D341Med (cell line): ENCODE measurements around the gene HOXD10.

ENCODE experiments used
- DNase-seq: peaks from one replicate; pipeline ENCODE4 v3.0.0; 2012; ENCODE audit warnings: low spot score

The HOXD10 gene

DNA sequence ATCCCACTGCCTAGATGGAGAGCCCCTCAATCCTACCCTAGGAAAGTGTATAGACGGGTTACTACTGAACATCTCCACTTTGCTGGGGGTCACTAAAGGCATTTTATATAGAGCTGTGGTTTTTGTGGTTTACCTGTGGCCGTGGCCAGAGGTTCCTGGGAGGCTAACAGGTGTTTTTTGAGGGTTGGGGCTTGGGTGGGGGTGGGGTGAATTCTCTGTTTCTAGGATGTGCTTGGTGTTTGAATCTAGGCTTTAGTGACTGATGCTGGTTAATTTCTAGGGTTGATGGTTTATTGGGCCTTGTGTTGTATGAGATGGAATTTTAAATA, 20.6 kb downstream of the HOXD10 start:
- DNase-seq, result no peak

DNA sequence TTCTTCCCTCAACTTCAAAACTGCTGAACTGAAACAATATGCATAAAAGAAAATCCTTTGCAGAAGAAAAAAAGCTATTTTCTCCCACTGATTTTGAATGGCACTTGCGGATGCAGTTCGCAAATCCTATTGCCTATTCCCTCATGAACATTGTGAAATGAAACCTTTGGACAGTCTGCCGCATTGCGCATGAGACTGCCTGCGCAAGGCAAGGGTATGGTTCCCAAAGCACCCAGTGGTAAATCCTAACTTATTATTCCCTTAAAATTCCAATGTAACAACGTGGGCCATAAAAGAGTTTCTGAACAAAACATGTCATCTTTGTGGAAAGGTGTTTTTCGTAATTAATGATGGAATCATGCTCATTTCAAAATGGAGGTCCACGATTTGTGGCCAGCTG, 21.3 kb downstream of the HOXD10 start:
- no peak for DNase-seq

DNA sequence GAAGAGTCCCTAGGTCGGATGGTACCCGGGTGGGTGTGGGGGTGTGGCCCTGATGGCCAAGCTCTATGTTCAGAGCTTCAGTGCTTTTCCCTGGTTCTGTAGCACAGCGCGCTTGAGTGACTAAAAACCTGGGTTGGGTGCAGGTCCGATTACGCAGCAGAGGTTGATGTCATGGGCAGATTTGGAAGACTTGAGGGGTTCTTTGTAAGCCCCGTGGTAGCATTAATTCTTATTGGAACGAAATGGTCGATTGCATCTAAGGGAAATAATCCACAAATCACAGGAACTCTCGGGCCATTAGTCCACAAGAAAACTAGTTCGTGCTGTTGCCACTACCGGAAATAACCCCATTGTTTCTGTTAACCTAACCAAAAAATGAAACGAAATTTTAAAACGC, 21.9 kb downstream of the HOXD10 start:
- no peak for DNase-seq

DNA sequence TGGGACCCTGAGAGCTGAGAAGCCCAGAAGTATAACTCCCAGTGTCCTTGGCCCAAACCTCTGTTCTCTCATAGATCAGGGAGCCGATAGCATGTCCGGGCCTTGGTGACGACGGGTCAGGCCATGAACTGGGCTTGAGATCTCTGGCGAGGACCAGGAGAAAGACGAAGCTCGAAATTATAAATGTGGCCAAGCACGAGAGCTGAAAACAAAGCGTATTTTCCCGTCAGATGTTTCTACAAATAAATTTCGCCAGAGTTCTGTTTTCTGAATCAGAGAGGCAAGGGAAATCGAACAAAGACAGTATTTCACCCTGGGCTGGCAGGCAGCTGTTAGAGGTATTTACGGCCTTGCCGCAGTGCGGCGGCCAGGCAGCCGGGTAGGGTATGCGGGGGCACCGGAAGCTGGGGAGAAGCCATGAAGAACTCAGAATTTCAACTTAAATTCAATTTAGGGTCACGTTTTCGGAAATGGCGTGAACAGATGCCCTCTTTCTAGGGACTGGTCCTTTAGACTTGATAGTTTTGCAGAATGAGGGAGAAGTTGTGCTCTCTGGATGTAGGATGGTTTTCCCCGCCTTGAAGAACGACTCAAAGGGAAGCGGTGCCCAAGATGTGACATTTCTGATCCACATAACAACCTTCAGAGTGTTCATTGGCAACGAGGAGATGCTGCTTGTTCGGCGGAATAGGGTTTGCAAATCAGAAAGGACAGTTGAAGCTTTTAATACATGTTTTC, 22.5 kb downstream of the HOXD10 start:
- no peak for DNase-seq

DNA sequence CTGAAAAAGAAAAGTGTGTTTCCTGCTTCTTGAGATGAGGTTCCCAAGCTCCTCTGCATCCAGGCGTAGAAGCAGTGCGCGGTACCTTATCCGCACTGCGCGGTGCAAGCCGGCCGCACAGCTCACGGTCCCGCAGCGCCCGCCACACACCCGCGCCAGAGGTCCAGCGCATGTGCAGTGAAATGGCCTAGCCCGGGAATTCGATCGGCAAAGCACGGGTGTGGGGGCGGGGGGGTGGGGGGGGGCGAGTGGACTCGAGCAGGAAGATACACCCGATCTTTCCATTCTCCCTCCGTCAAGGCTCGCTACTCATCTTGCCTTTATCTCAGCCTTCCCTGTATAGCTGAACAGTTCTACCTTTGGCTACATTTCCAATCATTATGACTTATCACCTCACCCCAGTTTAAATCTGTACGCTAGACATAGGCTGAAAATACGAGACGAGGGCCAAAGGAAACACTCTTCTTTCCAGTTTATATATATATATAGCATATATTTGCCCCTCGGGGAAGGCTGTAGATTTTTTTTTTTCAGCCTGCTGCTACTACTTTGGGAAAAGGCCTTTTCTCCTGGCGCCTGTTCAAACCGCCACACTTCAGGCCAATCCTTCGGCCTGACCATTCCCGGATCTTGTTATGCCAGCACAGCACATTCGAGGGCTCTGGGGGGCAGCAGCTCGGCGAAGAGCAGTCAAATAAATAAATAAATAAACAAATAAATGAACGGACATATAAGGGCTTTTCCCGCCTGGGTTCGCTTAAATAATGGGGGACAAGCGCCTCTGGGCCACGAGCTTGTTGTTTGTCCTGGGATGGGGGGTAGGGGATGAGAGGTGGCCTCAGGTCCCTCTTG, 23.3 kb downstream of the HOXD10 start:
- no peak for DNase-seq

DNA sequence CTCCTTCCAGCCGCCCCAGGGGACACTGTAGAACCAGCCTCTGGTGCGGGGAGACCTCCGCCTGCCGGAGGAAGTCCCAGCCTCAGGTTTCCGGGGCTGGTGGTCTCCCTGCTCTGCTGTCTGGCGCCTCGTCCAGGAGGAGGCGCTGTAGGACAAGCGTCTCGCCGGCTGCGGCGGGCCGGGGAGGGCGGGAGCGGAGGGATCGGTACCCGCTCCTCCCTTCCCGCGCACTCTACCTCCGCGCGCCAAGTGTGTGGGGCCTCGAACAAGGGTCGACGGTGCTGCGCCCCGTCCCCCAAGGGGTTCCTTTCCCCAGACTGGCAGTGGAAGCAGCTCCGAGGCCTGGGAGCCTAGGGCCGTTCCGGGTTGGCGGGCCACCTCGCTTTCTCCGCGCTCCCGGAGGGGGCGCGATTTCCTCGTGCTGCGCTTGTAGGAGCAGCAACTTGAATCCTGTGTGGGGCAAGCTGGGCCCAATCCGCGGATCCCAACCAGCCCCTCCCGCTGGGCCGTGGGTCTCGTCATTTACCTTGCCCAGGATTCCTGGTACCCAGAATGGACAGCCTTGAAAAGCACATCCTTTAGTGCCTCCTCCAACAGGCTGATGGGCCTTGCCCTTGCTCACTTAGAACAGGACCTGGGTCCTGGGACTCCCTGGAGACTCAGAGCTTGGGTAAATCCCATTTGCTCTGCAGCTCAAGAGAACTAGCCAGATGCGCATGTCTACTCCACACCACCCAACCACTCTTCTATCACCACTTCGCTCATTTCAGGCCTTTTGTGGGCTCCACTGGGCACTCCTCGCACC, 24.1 kb downstream of the HOXD10 start:
- peak; percentile 93 for DNase-seq

DNA sequence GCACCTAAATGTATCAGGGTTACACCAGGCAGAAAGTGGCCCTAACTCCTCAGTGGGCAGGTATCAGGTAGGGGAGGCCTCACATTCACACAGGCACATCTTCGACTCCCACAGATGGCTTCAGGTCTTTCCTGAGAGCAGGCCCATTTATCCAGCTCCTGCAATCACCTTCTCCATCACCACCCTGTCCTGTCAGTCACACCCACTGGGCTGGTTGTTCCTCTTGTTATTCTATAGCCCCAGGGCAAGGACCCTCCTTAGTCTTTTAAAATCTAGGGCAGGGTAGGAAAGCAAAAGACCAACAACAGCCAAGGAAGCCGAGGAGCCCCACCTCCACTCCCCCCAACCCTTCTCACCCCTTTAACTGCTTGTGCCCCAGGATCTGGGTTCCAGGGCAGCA, 25.7 kb downstream of the HOXD10 start:
- no peak for DNase-seq

DNA sequence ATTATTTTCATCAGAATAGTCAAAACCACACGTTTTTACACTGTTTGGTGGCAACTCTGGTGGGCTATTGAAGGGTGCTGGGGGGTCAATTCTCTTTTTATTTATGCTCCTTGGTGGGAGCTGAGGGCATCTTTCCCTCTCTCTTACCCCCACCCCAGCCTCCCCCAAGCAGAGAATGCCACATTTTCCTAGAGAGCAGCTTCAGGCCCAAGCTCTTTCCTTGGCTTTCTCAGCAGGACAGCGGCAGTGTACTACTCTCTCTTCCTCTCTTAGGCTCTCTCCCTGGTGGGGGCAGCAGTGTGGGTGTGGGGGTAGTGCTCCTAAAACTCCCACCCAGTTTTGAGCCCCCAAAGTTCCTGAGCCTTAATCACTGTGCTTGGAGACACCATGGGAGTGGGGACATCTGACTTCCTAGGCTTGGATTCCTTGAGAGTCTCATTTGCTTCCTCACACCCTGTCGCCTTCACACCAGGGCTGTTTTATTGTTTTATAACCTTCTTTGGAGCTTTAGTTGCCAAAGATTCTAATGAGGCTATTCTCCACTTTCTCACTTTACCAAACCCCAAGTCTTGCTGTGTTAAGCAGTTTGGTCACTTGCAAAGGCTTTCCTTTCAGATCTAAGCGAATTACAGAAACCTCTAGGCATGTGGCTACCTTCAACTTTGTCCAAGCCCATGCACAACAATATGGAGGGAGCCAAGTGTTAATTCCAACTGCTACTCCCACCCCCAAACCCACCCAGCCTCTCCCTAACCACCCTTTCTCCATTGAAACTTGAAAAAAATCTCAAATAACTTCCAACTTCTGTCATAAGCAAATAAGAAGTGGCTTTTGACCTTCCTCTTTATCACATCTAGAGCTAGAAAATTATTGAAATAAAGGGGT, 28.7 kb downstream of the HOXD10 start:
- no peak for DNase-seq

DNA sequence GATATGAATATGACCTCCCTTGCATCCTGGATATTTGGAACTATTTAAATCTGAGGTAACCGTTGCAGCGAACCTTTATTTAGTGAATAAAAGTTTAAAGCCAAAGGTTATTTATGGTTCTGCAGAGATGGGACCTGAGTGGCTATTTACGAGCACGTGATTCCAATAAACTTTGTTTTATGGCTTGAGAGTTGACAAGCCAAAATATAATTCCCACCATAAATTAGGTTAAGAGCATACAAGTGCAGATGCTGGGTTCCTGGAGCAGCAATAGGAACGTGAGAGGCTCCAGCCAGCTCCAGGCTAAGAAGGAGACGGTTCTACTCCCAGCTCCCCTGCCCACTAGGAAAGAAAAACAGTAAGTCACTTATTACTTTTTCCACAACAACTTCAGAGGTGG, 29.5 kb downstream of the HOXD10 start:
- no peak for DNase-seq

DNA sequence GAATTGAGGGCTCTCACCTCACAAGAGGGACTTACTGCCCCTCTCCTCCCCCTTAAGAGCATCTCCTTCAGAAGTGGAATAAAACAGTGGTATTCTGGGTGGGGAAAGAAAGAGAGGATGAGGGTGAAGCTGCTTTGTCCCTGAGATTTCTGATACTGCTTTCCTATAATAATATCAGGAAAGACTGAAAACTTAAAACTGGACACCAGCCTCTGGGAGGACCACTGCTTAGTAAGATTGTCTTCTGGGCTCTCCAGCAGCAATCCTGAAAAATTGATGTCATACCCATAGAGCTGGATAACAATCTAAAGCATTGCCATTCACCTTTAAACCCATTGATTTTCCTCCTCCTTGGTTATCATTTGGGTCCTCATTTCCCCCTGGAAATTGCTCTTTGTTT, 30.1 kb downstream of the HOXD10 start:
- no peak for DNase-seq

DNA sequence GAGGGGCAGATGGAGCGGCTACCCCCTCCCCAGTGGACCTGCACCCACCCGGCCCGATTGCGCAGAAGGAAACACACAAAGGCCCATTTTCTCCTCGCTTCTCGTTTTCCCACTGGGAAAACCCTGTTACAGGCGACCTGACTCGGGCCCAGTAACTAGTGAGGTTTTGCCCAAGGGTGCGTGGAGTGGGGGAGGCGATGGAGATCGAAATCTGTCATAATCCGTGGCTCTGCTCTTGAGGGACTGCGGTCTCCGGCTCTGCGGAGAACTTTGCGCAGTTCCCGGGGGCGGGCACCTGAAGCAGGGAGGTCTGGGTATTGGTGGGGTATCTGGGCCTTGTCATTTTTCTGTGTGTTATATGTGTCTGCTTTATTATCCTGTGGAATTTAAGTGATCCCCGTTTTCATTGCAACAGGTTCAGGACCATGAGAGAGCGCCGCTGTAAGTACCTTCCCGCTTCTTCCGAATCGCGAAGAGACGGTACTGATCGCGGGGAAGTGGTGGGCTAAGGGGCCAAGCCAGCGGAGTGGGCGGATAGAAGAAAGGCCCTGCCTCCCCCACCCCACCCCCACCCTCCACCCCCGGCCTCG, 30.7 kb downstream of the HOXD10 start:
- no peak for DNase-seq

DNA sequence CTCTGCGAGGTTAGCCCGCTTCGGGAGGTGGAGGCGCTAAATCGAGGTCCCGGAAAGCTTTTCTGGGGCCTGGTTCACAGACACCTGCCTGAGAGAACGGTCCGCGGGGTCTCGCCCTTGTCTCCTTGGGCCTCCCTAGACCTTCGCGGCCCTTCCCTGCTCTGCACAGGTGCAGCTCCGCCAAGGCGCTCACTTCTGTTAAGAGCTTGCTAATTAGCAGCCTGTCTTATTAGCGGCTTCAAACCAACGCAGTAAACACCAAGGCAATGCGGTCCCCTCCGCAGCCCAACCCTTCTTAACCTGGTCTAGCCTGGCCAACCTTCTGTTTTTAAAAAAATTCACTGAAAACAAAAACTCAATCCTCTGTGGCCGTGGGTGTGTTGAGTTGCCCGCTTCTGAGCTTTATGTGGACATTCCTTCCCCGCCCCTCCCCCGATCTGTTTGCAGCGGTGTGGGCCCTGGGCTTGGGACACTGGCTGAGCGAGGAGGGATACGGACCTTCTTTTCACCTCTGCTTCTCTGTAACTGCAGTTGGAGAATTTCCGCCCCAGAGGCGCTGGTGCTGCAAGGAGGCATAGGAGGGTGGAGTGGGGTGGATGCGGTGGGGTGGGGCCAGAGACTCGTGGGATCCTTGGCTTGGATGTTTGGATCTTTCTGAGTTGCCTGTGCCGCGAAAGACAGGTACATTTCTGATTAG, 31.4 kb downstream of the HOXD10 start:
- DNase-seq, result no peak

DNA sequence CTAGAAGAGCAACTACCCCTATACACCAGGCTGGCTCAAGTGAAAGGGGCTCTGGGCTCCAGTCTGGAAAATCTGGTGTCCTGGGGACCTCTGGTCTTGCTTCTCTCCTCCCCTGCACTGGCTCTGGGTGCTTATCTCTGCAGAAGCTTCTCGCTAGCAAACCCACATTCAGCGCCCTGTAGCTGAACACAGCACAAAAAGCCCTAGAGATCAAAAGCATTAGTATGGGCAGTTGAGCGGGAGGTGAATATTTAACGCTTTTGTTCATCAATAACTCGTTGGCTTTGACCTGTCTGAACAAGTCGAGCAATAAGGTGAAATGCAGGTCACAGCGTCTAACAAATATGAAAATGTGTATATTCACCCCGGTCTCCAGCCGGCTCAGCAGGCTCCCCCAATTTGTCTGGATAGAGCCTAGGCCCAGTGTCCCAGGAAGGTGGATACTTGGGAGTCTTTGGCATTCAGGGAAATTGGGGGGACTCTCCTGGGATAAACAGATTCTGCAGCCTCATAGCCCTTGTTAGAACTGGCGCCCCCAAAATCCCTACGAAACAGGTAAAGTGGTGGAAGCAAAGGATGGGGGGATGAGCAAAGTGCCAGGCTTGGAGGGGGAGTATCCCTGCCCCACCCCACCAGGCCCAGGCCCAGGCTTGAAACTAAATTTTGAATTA, 32.3 kb downstream of the HOXD10 start:
- no peak for DNase-seq

DNA sequence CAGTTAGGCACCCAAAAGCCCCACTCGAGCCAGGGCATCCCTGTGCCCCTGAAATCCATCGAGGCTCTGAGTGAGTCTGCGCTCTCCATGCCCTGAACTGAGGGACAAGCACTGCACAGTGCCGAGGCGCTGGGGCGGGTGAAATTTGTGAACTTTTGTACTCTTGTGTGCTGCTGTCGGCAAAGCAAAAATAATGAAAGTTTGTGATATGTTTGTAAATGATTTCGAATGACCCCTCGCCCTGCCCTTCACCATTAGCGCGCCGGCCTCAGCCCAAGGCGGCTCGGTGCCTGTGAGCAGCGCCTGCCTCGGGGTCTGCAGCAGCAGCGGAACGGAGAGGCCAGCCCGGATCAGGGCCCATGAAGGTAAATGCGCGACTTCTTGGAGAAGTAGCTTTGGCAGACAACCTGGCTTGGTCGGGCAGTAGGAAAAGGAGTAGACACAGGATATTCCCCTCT, 32.9 kb downstream of the HOXD10 start:
- DNase-seq, result no peak

DNA sequence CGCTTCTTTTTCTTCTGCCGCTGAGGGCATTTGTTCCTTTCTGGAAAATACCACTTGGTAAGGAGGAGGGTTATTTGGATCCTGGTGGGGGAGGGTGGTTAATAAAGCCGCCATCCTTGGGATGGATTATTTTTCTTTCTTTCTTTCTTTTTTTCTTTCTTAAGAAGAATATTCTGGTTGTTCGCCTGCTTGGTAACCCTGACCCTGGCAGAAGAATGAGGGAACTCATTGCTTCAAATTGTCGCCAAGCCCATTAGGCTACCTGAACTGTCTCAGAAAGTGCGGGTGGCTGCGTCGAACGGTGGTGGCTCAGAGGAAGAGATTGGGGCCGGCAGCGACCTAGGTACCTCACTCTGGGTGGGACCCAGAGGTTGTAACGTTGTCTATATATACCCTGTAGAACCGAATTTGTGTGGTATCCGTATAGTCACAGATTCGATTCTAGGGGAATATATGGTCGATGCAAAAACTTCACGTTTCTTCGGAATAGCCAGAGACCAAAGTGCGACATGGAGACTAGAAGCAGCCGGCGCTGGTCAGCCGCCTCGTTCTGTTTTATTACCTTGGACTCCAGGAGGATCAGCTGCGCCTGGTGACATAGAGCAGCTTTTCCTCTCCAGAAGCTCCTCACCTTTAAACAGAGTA, 33.5 kb downstream of the HOXD10 start:
- DNase-seq, result no peak

DNA sequence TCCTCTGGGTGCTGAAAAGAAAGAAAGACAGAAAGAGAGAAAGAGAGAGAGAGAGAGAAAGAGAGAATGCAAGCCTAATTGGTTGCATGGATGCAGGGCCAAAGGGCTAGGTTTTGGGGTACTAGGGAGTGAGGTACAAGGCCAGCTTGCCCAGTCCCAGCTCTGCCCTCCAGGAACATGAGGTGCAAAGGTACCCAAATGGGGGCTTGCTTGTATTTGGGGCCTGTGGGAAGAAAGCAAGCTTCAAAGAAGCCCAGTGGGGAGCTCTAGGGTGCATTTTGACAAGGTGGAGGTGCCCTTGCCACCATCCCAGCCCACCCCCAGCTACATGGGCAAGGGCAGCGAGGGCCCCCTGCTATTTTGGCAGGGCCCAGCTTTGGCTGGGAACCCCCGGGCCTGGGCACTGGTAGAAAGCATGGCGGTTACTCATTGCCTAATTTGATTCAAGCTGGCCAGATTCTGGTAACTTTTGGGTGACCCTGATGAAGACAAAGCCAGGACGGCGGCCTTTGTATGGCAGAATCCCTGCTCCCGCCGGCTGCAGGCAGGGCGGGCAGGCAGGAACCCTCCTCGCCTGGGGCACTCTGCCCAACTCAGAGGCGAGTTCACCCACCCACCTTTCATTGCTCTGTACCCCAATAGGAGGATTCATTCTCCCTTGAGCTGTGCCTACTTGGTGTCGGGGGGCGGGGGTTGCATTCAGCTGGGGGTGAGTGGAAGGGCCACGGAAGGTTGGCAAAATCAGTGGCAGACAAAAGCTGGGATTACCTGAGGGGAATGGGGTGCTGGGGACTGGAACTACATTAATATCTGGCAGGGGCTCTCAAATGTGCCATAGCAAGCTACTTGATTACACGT, 34.2 kb downstream of the HOXD10 start:
- no peak for DNase-seq

DNA sequence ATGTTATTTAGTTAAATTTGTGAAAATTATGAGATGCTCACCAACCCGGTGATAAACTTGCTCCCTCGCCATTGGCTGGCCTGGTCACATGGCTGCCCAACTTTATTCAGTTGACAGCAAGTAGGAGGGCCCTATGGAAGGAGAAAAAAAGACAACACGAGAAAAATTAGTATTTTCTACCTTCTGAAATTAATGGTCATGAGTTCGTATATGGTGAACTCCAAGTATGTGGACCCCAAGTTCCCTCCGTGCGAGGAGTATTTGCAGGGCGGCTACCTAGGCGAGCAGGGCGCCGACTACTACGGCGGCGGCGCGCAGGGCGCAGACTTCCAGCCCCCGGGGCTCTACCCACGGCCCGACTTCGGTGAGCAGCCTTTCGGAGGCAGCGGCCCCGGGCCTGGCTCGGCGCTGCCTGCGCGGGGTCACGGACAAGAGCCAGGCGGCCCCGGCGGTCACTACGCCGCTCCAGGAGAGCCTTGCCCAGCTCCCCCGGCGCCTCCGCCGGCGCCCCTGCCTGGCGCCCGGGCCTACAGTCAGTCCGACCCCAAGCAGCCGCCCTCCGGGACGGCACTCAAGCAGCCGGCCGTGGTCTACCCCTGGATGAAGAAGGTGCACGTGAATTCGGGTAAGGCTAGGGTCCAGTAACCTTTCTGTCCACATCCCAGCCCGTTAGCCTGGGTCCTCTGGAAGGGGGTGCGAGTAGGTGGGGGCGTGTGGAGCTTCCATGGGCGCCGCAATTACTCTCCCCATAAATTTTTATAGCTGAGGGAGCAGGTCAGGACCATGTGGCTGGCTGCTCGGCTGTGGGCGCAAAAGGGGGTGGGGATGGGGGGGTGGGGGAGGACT, 35.1 kb downstream of the HOXD10 start, which contains the start of gene HOXD4:
Gene HOXD4, plus strand, starts transcription at position 109 of the 846 bp plus-strand sequence. Its CDS starts 84 bp downstream, at position 193.
- no peak for DNase-seq
